Memory B cell (primary cell): ENCODE results near the gene DPP10.

Experiments used
- ATAC-seq: fragments of 150-1000 bp; cut with Tn5 transposase; 2 replicates; pipeline ENCODE4 v1.10.0; 2021; ENCODE audit warnings: low read depth, mild to moderate bottlenecking, moderate library complexity
- DNase-seq, 2 donors: peaks; one replicate each; pipeline ENCODE4 v3.0.0; 2022; ENCODE audit warnings: low spot score in 2 of 2
- H3K27ac Mint-ChIP-seq: one replicate; pipeline ENCODE4 v1.8.0; 2022; ENCODE audit warnings: mild to moderate bottlenecking, moderate library complexity, mixed read lengths
- H3K27me3 Mint-ChIP-seq: one replicate; pipeline ENCODE4 v1.8.0; 2022; ENCODE audit warnings: mixed read lengths
- H3K36me3 Mint-ChIP-seq: one replicate; pipeline ENCODE4 v1.8.0; 2022; ENCODE audit warnings: mild to moderate bottlenecking, mixed read lengths
- H3K4me1 Mint-ChIP-seq: one replicate; pipeline ENCODE4 v1.8.0; 2022; ENCODE audit warnings: mixed read lengths
- H3K4me3 Mint-ChIP-seq: one replicate; pipeline ENCODE4 v1.8.0; 2022; ENCODE audit warnings: mild to moderate bottlenecking, moderate library complexity, mixed read lengths
- H3K9me3 Mint-ChIP-seq: one replicate; pipeline ENCODE4 v1.8.0; 2022; ENCODE audit warnings: mixed read lengths

DPP10 gene

GRCh38 chr2:114683251-114683650 is 240.8 kb downstream of the DPP10 start:
- H3K9me3 Mint-ChIP-seq = peaks cover 3% of the 10 kb centered on the region
- no peak for ATAC-seq
- no peaks in the 10 kb centered on the region for H3K4me1 Mint-ChIP-seq
- H3K4me3 Mint-ChIP-seq = no peak overlapping the region
- no peaks in the 10 kb centered on the region for H3K36me3 Mint-ChIP-seq
- no peak overlapping the region for H3K27ac Mint-ChIP-seq
- no peaks in the 10 kb centered on the region for H3K27me3 Mint-ChIP-seq
- no peak for DNase-seq

GRCh38 chr2:114684403-114684802 is 242.0 kb downstream of the DPP10 start:
- peaks cover 3% of the 10 kb centered on the region for H3K9me3 Mint-ChIP-seq
- H3K36me3 Mint-ChIP-seq = no peaks in the 10 kb centered on the region
- ATAC-seq = no peak
- no peak overlapping the region for H3K27ac Mint-ChIP-seq
- no peaks in the 10 kb centered on the region for H3K4me1 Mint-ChIP-seq
- H3K27me3 Mint-ChIP-seq = no peaks in the 10 kb centered on the region
- H3K4me3 Mint-ChIP-seq = no peak overlapping the region
- DNase-seq = no peak

GRCh38 chr2:114685102-114685501 is 242.7 kb downstream of the DPP10 start:
- DNase-seq = no peak
- H3K36me3 Mint-ChIP-seq = no peaks in the 10 kb centered on the region
- H3K9me3 Mint-ChIP-seq = peaks cover 3% of the 10 kb centered on the region
- no peaks in the 10 kb centered on the region for H3K4me1 Mint-ChIP-seq
- H3K27ac Mint-ChIP-seq = no peak overlapping the region
- no peak overlapping the region for H3K4me3 Mint-ChIP-seq
- no peaks in the 10 kb centered on the region for H3K27me3 Mint-ChIP-seq
- ATAC-seq = no peak

GRCh38 chr2:114688241-114688640 is 245.8 kb downstream of the DPP10 start:
- H3K4me1 Mint-ChIP-seq = no peaks in the 10 kb centered on the region
- peaks cover 7% of the 10 kb centered on the region for H3K9me3 Mint-ChIP-seq
- H3K27me3 Mint-ChIP-seq = no peaks in the 10 kb centered on the region
- H3K36me3 Mint-ChIP-seq = no peaks in the 10 kb centered on the region
- DNase-seq = no peak
- no peak overlapping the region for H3K27ac Mint-ChIP-seq
- no peak overlapping the region for H3K4me3 Mint-ChIP-seq
- no peak for ATAC-seq

- DNase-seq (no peak), ATAC-seq (no peak)
- Mint-ChIP-seq H3K4me3 (no peak overlapping the region), H3K36me3 (no peaks in the 10 kb centered on the region), H3K27ac (no peak overlapping the region), H3K4me1 (no peaks in the 10 kb centered on the region), H3K27me3 (no peaks in the 10 kb centered on the region), H3K9me3 (peaks cover 2% of the 10 kb centered on the region)
These were observed 256.1 kb downstream of the DPP10 start for GRCh38 chr2:114698520-114698919.

GRCh38 chr2:114699423-114699944 is 257.0 kb downstream of the DPP10 start:
- Mint-ChIP-seq H3K27me3 (peaks cover 3% of the 10 kb centered on the region), H3K4me3 (no peak overlapping the region), H3K36me3 (no peaks in the 10 kb centered on the region), H3K4me1 (no peaks in the 10 kb centered on the region), H3K27ac (no peak overlapping the region), H3K9me3 (peaks cover 5% of the 10 kb centered on the region)
- no peak for ATAC-seq
- no peak for DNase-seq

- Mint-ChIP-seq H3K36me3 (no peaks in the 10 kb centered on the region), H3K27ac (no peak overlapping the region), H3K9me3 (peaks cover 7% of the 10 kb centered on the region), H3K4me1 (no peaks in the 10 kb centered on the region), H3K4me3 (no peak overlapping the region), H3K27me3 (peaks cover 3% of the 10 kb centered on the region)
- ATAC-seq (no peak), DNase-seq (no peak)
These were observed 258.0 kb downstream of the DPP10 start for GRCh38 chr2:114700440-114700839.

- H3K36me3 Mint-ChIP-seq = no peaks in the 10 kb centered on the region
- no peak overlapping the region for H3K27ac Mint-ChIP-seq
- no peak overlapping the region for H3K4me3 Mint-ChIP-seq
- DNase-seq (no peak), ATAC-seq (no peak)
- peaks cover 3% of the 10 kb centered on the region for H3K9me3 Mint-ChIP-seq
- H3K4me1 Mint-ChIP-seq = no peaks in the 10 kb centered on the region
- H3K27me3 Mint-ChIP-seq = peaks cover 5% of the 10 kb centered on the region
These were observed 267.8 kb downstream of the DPP10 start for GRCh38 chr2:114709936-114710850.

GRCh38 chr2:114714313-114714712 is 271.9 kb downstream of the DPP10 start:
- Mint-ChIP-seq H3K36me3 (no peaks in the 10 kb centered on the region), H3K27me3 (peaks cover 4% of the 10 kb centered on the region), H3K4me1 (no peaks in the 10 kb centered on the region), H3K4me3 (no peak overlapping the region), H3K9me3 (no peaks in the 10 kb centered on the region), H3K27ac (no peak overlapping the region)
- DNase-seq (no peak), ATAC-seq (no peak)

GRCh38 chr2:114717049-114717448 is 274.6 kb downstream of the DPP10 start:
- H3K4me3 Mint-ChIP-seq = no peak overlapping the region
- H3K27me3 Mint-ChIP-seq = peaks cover 3% of the 10 kb centered on the region
- no peaks in the 10 kb centered on the region for H3K4me1 Mint-ChIP-seq
- H3K9me3 Mint-ChIP-seq = no peaks in the 10 kb centered on the region
- H3K27ac Mint-ChIP-seq = no peak overlapping the region
- DNase-seq = no peak
- H3K36me3 Mint-ChIP-seq = no peaks in the 10 kb centered on the region
- no peak for ATAC-seq

- H3K4me3 Mint-ChIP-seq = no peak overlapping the region
- ATAC-seq (no peak), DNase-seq (no peak)
- no peak overlapping the region for H3K27ac Mint-ChIP-seq
- H3K9me3 Mint-ChIP-seq = no peaks in the 10 kb centered on the region
- H3K36me3 Mint-ChIP-seq = no peaks in the 10 kb centered on the region
- peaks cover 2% of the 10 kb centered on the region for H3K27me3 Mint-ChIP-seq
- no peaks in the 10 kb centered on the region for H3K4me1 Mint-ChIP-seq
These were observed 282.0 kb downstream of the DPP10 start for GRCh38 chr2:114724454-114724853.

- Mint-ChIP-seq H3K4me1 (no peaks in the 10 kb centered on the region), H3K27me3 (no peaks in the 10 kb centered on the region), H3K36me3 (no peaks in the 10 kb centered on the region), H3K27ac (no peak overlapping the region), H3K4me3 (no peak overlapping the region), H3K9me3 (peaks cover 3% of the 10 kb centered on the region)
- ATAC-seq (no peak), DNase-seq (no peak)
These were observed 284.6 kb downstream of the DPP10 start for GRCh38 chr2:114727012-114727411.

GRCh38 chr2:114728372-114728771 is 285.9 kb downstream of the DPP10 start:
- Mint-ChIP-seq H3K9me3 (peaks cover 3% of the 10 kb centered on the region), H3K36me3 (no peaks in the 10 kb centered on the region), H3K4me3 (no peak overlapping the region), H3K27me3 (no peaks in the 10 kb centered on the region), H3K4me1 (no peaks in the 10 kb centered on the region), H3K27ac (no peak overlapping the region)
- DNase-seq (no peak), ATAC-seq (no peak)

- no peak for ATAC-seq
- Mint-ChIP-seq H3K27ac (no peak overlapping the region), H3K4me3 (no peak overlapping the region), H3K9me3 (peaks cover 3% of the 10 kb centered on the region), H3K27me3 (no peaks in the 10 kb centered on the region), H3K4me1 (no peaks in the 10 kb centered on the region), H3K36me3 (no peaks in the 10 kb centered on the region)
- no peak for DNase-seq
These were observed 286.6 kb downstream of the DPP10 start for GRCh38 chr2:114729026-114729425.

GRCh38 chr2:114735126-114735525 is 292.7 kb downstream of the DPP10 start:
- Mint-ChIP-seq H3K27me3 (no peaks in the 10 kb centered on the region), H3K27ac (no peak overlapping the region), H3K4me3 (no peak overlapping the region), H3K9me3 (peaks cover 5% of the 10 kb centered on the region), H3K36me3 (no peaks in the 10 kb centered on the region), H3K4me1 (no peaks in the 10 kb centered on the region)
- DNase-seq (no peak), ATAC-seq (no peak)
